LNCAP (cell line): ENCODE measurements around the gene COX6B2.

Experiments
- TF ChIP-seq, protein P1 (sequence below): fragments of 450-650 bp; IDR thresholded peaks from 2 replicates; pipeline ENCODE4 v1.5.1; 2017; ENCODE audit warnings: mild to moderate bottlenecking

The COX6B2 gene, protein sequence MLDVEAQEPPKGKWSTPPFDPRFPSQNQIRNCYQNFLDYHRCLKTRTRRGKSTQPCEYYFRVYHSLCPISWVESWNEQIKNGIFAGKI

DNA sequence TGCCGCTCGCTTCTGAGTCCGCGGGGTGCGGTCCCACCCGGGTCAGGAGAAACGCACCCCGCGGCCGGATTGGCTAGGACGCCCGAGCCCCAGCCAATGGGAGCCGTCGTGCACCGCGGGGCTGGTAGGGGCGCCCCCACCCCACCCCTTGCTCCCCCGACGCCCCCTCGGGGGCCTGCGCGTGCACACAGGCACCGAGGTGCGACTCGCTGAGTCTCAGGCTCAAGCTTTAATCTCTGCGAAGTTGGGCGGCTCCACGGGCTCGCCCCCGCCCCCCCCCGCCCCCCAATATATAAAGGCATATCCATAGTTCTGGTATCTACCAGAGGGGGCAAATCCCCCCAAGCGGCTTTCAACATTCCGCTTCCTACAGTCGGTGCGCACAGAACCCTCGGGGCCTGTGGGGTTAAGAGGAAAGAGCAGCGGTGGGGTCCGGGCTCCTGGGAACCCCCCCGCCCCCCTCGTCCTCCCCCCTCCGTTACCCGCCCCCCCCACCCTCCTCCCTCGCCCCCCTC, at the start of gene COX6B2:
Gene COX6B2, minus strand, starts transcription at position 22 of the 515 bp plus-strand sequence. CDS start 198 bp downstream, outside the sequence.
- TF ChIP-seq, protein P1, sequence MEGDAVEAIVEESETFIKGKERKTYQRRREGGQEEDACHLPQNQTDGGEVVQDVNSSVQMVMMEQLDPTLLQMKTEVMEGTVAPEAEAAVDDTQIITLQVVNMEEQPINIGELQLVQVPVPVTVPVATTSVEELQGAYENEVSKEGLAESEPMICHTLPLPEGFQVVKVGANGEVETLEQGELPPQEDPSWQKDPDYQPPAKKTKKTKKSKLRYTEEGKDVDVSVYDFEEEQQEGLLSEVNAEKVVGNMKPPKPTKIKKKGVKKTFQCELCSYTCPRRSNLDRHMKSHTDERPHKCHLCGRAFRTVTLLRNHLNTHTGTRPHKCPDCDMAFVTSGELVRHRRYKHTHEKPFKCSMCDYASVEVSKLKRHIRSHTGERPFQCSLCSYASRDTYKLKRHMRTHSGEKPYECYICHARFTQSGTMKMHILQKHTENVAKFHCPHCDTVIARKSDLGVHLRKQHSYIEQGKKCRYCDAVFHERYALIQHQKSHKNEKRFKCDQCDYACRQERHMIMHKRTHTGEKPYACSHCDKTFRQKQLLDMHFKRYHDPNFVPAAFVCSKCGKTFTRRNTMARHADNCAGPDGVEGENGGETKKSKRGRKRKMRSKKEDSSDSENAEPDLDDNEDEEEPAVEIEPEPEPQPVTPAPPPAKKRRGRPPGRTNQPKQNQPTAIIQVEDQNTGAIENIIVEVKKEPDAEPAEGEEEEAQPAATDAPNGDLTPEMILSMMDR = no peak

DNA sequence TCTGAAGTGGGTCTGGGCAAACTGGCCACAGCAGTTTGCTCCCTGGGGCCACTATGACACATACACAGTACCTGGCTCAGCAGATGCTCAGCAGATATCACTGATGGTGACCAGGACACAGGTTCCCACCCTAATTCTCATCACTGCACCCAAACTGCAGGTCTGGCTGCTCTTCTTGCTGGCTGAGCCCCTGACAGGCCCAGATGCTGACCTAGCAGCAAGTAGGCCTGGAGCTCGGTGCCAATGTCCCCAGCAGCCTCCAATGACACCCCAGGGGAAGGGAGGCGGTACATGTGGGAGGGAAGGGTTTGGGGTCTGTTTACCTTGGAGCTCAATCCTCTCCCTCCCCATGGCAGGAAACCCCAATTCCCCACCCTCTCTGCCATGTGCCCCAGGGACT, 48.0 kb upstream of the COX6B2 start:
- TF ChIP-seq, protein P1 = no peak

DNA sequence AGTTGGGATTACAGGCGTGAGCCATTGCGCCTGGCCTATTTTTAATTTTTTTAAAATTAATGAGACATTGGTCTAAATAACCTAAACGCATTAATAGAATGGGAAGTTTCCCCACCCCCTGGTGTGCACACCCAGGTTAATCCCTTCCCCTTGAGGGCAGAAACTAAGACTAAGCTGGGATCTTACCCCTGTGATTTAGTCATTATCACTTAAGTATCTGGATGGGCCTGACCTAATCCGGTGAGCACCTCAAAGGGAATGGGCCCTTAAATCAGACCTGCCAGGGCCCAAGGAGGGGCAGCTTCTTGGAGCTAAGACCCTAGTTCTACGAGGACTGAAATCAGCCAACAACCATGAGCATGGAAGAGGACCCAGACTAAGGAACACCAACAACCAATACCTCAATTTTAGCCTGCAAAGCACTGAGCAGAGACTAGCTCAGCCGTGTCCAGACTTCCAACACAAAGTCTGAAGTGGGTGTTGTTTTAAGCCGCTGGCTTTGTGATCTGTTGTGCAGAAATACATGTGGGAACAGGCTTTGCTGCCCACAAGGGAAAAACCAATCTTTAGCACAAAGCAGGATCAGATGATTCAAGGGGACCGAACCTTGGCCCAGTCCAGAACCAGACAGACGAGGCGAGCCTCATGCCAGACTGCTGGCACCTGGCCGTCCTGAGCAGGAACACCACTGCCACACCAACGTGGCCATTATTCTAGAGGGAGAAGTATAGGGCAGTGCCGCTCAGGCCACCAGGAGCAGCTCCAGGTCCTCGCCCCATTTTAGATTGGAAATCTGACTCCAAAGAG, 46.0 kb upstream of the COX6B2 start:
- TF ChIP-seq, protein P1 = no peak

DNA sequence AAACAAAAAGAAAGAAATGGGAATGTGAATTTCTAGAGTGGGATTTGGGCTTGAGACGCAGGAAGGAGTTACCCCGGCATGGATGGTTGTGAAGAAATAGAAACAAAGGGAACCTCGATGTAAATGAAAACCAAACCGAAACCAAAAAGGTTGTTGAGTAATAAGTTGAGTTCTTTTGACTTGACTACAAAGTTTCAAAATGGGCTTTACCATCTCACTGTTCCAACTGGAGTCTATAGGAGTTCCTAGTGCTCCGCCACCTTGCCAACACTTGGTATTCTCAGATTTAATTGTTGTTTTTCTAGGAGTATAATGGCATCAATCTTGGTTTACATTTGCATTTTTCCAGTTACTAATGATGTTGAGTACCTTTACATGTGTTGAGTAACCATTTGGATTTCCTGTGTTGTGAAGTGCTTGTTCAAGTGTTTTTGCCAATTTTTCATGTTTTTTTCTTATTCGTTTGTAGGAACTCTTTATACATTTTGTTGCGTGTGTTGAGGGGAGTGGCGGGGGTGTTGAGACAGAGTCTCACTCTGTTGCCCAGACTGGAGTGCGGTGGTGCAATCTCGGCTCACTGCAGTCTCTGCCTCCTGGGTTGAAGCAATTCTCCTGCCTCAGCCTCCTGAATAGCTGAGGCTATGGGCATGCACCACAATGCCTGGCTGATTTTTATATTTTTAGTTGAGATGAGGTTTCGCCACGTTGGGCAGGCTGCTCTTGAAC, 43.8 kb upstream of the COX6B2 start:
- TF ChIP-seq, protein P1 = no peak

DNA sequence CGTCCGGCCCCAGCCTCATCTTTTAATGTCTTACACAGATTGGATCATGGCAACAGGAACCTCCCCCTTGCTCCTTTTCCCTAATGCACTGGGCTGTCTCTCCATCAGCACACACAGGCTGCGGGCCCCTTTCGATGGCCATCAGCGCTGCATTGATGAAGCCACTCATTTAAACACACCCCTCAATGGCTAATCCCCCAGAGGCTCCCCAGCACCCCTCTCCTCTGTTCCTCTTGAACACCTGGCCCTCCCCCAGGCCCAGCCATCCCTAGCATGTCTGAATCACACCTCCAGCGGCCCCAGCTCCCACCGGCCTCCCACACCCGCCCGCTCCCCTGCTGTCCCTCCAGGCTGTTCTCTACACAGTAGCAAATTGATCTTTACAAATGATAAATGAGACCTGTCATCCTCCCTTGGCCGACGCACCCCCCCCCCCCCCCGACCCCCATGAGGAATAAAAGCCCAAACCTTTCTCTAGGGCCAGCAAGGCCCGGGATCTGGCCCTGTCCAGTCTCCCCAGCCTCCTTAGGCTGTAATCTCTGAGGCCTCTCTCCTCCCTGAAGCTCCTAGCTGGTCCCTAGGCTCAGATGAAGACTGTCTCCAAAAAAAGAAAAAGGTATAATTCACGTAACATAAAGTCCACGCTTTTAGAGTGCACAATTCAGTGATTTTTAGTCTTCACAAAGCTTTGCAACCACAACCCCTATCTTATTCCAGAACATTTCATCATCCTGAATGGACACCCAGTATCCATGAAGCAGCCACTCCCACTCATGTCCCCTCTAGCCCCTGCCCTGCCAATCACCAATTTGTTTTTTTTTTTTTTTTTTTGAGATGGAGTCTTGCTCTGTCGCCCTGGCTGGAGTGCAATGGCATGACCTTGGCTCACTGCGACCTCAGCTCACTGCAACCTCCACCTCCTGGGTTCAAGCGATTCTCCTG, 38.6 kb upstream of the COX6B2 start:
- TF ChIP-seq, protein P1 = no peak

DNA sequence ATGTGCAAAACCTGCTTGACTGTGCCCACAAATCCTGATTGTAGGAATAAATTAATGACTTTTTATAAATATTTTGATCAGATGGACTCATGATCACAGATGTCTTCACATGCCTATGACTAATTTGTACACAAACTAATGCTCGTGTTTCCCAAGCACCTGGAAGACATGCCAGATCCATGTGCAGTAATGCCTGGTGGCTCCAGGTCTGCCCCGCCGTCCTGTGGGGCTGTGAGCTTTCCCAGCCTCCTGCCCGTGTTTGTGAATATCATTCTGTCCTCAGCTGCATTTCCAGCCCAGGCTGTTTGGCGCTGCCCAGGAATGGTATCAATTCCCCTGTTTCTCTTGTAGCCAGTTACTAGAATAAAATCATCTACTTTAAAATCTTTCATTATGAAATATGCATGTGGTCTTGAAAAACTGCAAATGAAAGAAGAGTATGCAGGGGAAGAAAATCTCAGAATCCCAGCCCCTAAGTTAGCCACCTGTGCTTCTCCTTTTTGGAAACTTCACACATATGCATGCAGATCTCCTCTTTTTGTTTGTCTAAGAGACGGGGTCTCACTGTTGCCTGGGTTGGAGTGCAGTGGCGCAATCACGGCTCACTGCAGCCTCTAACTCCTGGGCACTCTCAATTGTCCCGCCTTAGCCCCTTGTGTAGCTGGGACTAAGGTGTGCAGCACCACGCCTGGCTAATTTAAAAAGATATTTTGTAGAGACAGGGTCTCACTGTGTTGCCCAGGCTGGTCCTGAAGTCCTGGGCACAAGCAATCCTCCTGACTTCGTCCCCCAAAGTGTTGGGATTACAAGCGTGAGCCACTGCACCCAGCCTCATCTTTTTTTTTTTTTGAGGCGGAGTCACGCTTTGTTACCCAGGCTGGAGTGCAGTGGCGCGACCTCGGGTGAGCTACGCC, 37.4 kb upstream of the COX6B2 start:
- TF ChIP-seq, protein P1 = no peak
